GM18873 (cell line): ENCODE measurements around the gene ATP7B.

ENCODE experiments used
- ATAC-seq: cut with Tn5 transposase; IDR thresholded peaks from one replicate; pipeline ENCODE4 v1.9.1; 2021; ENCODE audit warnings: mild to moderate bottlenecking, moderate library complexity, moderate number of reproducible peaks; ENCODE audit not compliant: unreplicated experiment, low FRiP score

ATP7B gene

DNA sequence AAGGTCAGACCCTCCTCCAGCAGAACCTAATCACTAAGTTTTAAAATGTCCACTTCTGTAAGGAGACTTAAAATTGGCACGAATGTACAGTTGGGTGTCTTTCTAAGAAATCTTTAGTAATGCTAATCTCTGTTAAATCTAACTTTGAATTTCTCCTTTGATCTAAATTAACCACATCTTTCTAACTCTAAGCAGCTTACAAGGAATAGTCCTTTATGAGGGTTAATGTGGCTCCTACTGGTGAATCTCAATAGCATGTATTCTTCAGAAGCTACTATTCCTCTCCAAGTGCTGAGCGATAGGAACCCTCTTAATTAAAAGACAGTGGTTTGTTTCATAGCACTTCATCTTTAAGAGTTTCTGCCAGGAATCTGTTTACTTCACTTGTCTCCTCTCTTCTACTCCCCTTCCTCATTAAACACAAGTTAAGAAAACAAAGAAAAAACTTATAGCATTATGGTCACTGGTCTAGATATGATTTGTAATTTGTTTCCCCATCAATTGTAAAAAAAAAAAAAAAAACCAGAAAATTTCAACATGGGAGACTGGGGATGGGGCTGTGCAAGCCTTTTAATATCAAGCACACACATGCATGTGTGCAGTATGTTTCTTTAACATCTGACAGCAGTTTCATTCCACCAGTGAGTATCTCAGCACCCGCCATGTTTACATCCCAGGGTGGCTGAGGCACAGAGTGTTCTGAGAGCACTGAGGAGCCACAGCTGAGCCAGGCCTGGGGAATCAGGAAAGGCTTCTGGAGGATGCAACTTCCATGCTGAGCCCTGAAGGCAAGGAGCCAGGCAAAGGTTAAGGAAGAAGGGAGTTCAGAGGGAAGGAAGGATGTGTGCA lies 57.7 kb downstream of the ATP7B start:
- no peak for ATAC-seq

DNA sequence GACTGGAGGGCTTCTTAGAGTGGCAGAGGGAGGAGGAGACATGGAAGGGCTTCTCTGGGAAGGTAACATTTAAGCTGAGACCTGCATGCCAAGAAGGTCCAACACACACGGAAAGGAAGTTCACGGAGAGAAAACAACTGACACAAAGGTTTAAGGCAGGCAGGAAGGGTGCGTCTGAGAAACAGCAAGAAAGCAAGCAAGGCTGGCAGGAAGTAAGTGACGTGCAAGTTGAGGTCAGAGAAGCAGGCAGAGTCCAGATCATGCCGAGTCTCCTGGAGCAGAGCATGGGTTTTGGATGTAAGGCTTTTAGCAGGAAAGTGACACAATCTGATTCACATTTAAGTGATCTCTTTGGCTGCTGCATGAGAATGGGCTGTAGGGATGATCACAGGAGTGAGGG lies 60.5 kb downstream of the ATP7B start:
- ATAC-seq, result no peak

DNA sequence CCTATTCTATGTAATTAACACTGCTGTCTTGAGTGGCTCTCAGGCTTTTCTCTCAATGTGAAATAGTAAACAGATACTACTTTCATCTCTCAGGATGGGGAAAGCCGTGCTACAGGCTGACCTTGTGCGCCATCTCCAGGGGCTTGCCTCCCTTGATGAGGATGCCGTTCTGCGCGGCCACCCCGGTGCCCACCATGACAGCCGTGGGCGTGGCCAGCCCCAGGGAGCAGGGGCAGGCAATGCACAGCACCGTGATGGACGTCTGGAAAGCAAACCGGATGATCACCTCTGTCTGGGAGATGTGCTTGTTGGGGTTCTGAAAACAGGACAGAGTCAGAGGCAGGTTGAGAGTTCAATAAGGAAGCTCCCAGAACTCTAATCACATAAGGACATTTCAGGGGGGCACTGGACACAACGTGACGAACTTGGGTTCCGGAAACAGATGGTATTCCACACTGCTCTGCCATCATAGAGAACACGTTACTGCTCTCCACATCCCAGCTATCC lies 65.0 kb downstream of the ATP7B start:
- no peak for ATAC-seq

DNA sequence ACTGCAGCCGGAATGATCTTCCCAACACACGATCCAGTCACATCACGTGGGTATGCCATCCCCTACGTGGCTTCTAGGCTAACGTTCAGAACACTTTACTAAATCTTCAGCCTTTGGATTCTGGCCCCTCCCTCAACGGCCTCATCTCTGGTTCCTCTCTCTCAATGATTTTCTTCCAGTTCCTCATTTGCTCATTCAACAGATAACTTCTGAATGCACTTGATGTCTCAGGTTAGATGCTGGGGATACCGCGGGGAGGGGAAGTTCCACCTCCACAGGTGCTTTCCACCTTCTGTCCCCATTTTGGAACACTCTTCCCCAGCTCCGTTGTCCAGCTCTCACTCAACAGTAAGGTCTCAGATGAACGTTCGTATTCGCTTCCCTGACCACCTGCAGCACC lies 66.1 kb downstream of the ATP7B start:
- ATAC-seq, result no peak

DNA sequence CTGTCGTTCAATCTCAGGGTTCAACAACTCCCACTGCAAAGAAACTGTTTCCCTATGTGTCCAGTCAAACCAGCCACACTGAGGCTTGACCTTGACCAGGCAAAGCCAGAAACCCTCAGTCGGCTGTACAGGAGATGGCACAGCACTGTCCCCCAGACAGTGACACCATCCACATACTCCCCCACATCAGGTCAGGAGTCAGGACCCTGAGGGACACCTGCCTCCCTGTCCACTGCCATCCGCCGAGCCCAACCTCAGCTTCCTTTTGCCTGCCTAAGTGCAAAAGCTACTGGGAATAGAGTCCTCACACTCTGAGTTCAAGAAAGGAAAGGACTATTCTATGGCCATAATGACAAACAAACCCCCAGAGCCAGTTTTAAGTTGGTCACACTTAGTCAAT lies 66.8 kb downstream of the ATP7B start:
- ATAC-seq, result no peak

DNA sequence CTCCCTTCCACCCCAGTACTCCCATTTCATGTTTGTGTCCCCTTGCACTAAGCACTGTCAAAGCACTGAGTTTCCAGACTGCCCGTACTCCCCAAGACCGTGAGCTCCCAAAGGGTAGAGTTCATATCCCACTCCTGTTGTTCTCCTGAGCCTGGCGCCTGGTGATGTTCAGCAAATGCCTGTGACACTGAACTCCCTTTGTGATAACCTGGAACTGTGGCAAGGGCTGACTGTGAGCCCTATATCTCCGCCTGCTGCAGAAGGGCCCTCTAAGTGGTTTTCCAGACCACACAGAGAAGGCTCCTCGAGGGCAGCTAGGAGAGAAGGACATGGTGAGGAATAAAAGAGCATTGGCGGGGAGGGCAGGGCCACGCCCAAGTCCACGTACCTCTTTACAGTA lies 67.5 kb downstream of the ATP7B start:
- no peak for ATAC-seq

DNA sequence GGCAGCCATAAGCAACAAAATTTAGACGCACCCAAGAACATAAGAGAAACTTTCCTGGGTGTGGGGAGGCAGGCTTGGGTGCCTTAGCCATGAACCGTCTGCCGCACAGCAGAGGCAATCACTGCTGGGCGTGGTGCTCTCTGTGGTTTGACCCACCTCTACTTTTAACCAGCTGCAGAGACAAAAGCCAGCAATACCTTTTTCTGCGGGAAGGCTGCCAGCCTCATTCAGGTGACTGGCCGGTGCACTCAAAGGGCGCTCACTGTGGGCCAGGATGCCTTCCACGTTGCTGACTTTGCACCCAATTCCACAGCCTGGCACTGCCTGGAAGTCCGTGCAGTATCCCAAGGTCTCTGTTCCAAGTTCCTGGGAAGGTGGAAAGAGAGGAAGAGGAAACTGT lies 69.1 kb downstream of the ATP7B start:
- ATAC-seq, result no peak

DNA sequence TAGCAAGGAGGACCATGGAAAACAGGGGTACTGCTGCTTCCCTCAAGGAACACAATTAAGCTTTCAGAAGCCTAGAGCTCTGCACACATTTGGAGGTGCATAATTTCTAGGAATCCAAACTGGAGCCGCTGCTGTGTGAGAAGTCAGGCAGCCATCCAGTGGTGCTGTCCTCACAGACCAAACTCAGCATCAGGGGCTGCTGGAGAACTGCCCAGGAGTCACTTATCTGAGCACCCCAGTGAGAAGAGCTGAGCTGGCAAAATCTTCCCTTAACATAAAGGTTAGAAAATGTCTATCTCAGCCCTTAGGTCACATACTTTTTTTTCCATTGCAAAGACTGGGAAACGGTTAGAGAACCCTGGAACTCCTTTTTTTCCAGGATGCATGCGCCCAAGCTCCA lies 72.8 kb downstream of the ATP7B start:
- ATAC-seq, result no peak

DNA sequence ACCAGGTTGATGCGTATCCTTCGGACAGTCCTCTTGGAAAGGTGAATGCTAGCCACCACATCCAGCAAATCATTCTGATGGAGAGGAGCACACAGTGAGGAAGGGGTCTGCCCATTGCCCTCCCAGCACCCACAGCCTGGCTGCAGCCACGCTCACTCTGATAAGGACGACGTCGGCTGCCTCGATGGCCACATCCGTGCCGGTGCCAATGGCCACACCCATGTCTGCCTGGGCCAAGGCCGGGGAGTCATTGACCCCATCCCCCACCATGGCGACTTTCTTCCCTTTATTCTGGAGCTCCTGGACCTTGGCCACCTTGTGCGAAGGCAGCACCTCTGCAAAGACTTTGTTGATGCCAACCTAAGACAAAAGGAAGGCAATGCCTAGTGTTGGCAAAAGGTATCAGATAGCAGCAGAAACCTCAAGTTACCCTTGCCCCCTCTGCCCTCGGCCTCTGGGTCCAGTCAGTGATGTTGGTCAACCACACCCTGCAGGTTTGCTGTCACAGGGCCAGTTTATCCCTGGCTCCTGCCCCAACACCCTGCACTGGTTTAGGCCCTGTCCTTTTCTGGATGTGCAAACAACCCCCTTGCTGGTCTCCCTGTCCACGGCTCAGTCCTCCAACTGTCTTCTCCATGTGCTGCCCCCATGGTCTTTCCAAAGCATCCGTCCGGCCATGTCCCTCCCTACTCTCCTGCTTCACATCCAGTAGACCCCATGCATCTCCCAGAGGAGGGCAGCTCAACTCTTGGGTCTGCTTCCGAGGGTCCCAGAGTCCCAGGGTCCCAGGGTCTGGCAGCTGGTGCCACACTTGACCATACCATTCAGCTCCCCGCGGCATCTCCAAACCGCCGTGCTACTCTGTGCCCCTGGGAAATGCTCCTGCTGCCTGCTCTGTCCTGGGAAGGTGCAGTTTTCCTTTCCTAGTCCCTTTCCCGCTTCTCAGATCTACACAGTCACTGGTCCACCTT lies 73.6 kb downstream of the ATP7B start:
- ATAC-seq, result no peak

DNA sequence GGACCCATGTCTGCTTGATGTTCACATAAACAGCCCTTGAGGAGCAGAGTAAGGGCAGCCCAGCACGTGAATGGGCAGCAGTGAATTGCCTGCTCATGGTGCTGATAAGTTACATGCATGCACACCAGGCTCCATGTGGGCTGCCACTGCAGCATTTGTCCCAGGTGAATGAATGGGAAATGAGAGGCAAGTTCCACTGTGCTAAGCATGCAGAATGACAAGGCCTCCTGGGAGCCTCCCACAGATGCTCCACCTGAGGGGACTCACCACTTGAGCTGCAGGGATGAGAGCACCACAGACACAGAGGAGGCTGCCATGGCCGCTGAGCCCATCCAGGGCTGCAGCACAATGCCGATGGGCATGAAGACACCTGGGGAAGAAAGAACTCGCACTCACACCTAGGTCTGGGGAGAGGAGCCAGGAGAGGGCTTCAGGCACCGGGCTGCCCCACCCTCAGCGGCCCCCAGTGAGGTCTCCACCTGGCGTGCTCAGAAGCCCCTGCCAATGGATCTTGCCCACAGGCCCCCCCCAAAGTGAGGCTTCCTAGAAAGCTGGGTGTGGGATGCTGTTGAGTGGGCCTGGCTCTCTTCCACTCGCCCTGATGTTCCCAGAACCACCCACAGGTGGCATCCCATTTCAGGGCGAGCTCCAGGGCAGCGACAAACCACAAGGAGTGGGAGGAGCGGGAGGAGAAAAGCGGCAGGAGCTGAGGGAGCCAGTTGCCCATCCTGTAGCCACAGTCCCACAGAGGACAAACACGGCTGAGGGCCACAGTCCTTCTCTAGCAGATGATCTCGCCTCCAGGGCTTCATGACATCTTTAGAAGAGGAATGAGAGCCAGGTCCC lies 75.7 kb downstream of the ATP7B start:
- ATAC-seq, result no peak

DNA sequence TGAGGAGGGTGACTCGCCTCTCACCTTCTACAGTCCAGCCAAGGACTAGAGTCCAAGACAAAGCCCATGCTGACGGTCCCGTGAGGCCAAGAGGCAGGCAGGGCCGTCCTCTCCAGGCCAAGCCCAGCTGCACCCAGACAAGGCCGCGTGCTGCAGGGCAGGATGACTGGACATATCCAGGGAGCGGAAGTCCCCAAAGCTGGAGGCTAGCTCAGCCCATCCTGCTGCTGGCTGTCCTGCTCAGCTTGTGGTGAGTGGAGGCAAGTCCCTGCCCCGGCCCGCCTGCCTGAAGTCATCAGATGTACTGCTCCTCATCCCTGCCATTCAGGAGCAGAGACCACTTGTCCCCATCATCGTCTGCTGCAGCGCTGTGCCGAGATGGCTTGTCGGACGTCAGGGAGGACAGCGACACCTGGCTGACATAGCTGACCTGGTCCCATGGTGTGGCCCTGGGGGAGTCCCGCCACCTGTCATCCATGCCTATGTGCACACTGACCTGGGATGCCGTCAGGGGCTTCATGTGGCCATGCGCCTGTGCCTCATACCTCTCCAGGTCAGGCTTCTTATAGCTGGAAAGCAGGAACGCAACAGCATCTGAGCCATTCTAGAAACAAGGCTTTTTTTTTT lies 76.7 kb downstream of the ATP7B start:
- no peak for ATAC-seq

DNA sequence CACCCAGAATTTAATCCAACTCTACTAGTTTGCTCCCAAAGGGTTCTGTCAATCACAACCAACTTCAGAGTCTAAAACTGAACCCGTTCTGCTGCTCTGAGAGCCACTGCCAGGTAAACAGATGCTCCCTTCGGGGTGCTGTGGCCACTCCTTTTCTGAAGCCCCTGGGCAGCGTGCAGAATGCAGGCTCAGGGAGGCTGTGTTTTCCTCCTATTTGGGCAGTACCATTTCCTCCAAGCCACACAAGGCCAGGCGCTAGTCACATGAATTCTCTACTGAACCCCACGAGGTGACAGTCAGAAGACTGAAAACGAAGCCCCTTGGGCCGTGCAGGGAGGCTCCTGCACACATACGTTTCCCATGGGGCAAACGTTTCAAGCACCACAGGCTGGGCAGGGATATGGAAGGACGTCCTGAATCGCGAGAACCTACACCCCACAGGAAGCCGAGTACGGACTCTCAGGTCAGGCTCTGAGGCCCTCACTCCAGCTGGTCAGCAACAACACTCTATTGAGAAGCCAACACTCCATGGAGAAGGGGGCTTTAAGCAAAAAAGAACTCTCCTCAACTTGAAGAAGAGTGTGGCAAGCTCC lies 77.7 kb downstream of the ATP7B start:
- ATAC-seq, result no peak

DNA sequence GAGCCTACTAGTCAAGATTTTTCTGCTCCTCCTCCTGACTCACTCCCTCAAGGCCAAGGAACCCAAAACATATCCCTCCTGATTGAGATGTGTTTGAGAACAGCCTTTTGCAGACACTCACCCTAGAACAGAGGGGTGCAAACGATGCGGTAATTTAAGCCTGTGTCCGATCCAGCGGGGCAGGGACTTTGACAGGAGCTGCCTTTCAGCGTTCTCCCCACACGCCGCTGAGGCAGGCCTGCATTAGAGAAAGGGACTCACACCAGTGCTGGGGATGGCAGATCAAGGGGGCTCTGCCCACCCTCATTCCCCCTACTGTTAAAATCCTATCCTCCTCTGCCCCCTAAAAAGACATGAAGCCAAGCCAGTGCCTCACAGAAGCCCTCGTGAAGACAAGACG lies 79.0 kb downstream of the ATP7B start:
- ATAC-seq, result no peak

DNA sequence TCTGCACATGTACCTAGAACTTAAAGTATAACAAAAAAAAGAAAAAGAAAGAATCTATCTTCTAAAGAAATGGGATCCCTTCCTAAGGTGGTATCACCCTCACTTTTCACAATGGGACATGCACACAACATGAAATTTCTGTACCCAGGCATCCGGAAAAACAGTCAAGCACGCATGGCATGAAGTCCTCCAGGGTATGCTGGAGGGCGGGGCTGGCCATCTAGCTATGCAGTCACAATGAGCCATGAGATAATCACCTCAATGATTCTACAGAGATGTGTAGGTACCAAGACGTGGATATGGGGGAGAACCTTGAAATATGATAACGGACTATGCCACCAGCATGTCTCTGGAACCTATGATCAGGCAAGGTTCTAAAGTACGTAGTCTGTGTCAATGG lies 79.6 kb downstream of the ATP7B start:
- no peak for ATAC-seq

DNA sequence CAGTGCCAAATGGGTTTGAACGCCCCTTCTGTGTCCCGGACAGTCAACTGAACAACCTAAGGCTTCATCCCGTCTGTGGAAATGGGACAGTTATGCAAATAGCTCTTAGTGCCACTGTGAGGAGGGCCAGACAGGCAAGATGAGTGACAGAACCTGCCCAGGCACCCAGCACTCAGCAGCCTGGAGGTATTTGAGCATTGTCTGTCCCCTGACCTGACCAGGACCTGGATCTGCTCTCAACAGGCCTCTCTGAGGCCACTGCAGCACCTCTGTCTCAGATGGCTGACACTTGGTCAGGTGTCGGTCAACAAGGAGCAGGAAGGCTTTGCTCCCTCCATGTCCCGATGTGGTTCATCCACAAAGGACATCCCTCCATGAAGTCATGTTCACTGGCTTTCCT lies 81.6 kb downstream of the ATP7B start:
- ATAC-seq, result no peak

DNA sequence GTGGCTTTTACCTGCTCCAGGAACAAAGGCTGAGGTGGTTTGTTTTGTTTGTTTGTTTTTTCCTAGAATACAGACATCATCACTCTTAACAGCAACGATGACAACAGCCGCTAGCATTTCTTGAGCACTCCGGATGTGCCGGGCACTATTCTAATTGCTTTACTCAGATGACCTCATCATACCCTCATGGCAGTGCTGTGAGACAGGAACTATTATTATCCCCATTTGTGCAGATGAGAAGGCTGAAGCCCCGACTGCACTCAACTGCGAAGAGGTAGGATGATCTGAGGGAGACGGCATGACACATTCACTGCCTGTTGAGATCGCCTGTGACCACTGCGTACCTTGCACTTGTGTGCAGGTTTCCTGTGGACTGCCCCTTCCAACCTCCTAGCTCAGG lies 83.0 kb downstream of the ATP7B start:
- ATAC-seq, result no peak

DNA sequence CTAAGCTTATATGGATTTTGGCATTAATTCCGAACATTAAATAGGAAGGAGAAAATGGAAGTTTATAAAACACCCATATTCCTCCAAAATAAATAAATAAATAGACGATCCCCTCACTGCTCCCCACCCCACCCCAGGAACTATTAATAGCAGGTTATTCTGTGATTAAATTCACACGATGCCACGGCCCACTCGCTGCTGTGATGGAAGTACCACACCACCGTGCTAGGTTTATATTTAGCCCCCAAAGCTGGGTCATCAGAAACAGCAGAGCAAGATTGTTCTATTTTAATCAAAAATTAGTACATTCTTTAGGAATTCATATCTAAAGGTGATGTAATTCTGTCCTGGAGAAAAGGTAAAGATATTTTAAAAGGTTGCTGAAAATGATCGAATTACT lies 84.1 kb downstream of the ATP7B start:
- ATAC-seq, result no peak

DNA sequence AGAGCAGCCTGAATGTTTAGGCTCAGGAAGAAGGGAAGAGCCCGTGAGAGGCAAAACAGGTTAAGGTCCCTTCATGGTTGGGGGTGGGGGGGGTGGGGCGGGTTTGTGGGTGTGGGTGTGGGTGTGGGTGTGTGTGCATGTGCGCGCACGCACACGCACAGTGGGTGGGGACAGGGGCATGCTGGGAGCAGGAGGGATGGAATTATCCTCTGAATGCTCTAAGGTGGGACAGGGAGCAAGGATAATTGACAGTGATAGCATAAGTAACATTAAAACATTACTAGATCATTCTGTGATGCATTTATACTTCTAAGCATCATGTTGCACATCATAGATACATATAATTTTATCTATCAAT lies 84.7 kb downstream of the ATP7B start:
- ATAC-seq, result no peak

DNA sequence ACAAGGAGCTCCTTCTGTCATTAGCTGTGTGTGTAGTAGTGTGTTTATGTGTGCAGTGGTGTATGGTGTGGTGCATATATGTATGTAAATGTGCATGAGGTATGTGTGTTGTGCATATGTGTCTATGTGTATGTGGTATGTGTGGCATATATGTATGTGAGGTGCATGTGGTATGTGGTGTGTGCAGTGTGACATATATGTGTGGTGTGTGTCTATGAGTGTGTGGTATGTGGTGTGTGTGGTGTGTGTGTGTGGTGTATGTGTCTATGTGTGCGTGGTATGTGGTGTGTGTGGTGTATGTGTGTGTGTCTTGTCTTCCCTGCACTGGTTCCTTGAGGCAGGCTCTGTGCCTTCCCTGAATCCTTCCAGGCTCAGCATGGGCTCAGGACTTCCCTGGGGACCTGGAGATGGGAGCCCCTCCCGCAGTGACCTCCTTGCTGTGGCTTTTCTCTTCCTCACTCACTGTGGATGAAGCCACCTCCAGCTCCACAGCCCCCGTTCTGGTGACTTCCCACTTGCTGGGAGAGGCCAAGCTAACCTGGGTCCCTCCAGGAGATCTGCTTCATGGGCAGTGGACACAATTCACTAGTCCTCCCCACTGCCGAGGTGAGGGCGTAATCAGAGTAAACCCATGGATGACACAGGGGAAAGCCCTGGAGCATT lies 85.3 kb downstream of the ATP7B start:
- no peak for ATAC-seq
